BJ (cell line): ENCODE measurements around the gene CCL14. TPM values are rescaled to one million over a fixed set of nuclear protein-coding genes. Genes with fewer than 3 reads are reported as not detected.
"Not testable (repeated sequence)": the region's sequence is repeated elsewhere in the genome, so short reads cannot be mapped to it uniquely, and the experiment has no call there.

Experiments used
- CTCF ChIA-PET: fragments of 350-600 bp; formaldehyde crosslinking; extraction: SDS; loops from one replicate; lab custom pipeline; 2021; ENCODE audit warnings: antibody characterized with exemption, inconsistent platforms; lab: Yijun Ruan, JAX
- POLR2A ChIA-PET: fragments of 300-600 bp; sonication (Branson Sonifier 250); formaldehyde crosslinking; extraction: SDS; loops from one replicate; lab custom pipeline; 2021; ENCODE audit warnings: antibody characterized with exemption; lab: Charles Lee
- DNase-seq: peaks from one replicate; pipeline ENCODE4 v3.0.0-alpha.2; 2011; ENCODE audit warnings: low read depth
- H3K27me3 ChIP-seq: 2 replicates; pipeline ENCODE4 v1.6.0; 2011; ENCODE audit warnings: low read length; ENCODE audit not compliant: control insufficient read depth, insufficient read depth
- H3K36me3 ChIP-seq: 2 replicates; pipeline ENCODE4 v1.5.1; 2011; ENCODE audit warnings: low read length; ENCODE audit not compliant: control insufficient read depth, insufficient read depth
- H3K4me3 ChIP-seq: 2 replicates; pipeline ENCODE4 v1.5.1; 2011; ENCODE audit warnings: low read depth, mild to moderate bottlenecking, control low read depth, low read length
- CTCF ChIP-seq: IDR thresholded peaks from 2 replicates; pipeline ENCODE4 v1.5.1; 2011; ENCODE audit warnings: low read depth, mild to moderate bottlenecking, control low read depth, inconsistent platforms, low read length, moderate library complexity; ENCODE audit not compliant: insufficient read depth
- polyA plus RNA-seq: library from polyadenylated mRNA; depleted of rRNA; stranded (reverse); fragments of >200 nt; gene quantifications from 2 replicates; pipeline ENCODE4 v1.2.3, GENCODE V29; 2011

CCL14 gene
- polyA plus RNA-seq, 1 experiment: not detected

GRCh38 chr17:35944151-35944550 lies 42.4 kb downstream of the CCL14 start:
- no peak for TF ChIP-seq CTCF
- ChIA-PET POLR2A (no interaction called here), CTCF (interaction anchor here (1.4 kb wide), 1 partner anchor 205 kb away, joined by 4 read pairs; no protein-coding TSS in a partner anchor)
- no peak for DNase-seq
- no peak overlapping the region for H3K4me3 ChIP-seq
- H3K36me3 ChIP-seq: no peaks in the 10 kb centered on the region
- no peaks in the 10 kb centered on the region for H3K27me3 ChIP-seq

GRCh38 chr17:35943537-35943936 lies 43.0 kb downstream of the CCL14 start, which contains the start of gene LYZL6:
TSS of gene LYZL6 (minus strand) at chr17:35943713. CDS start at chr17:35939356, 4,357 bp downstream.
- TF ChIP-seq CTCF: no peak
- DNase-seq: no peak
- CTCF ChIA-PET: interaction anchor here (1.4 kb wide), 1 partner anchor 206 kb away, joined by 4 read pairs; no protein-coding TSS in a partner anchor

GRCh38 chr17:35942588-35943186 lies 43.8 kb downstream of the CCL14 start:
- no peaks in the 10 kb centered on the region for H3K27me3 ChIP-seq
- TF ChIP-seq CTCF: no peak
- ChIA-PET CTCF (interaction anchor here (1.3 to 1.4 kb wide), 2 partner anchors 93 to 207 kb away, joined by 4 read pairs; no protein-coding TSS in a partner anchor), POLR2A (no interaction called here)
- no peak overlapping the region for H3K4me3 ChIP-seq
- no peak for DNase-seq
- no peaks in the 10 kb centered on the region for H3K36me3 ChIP-seq

More at GRCh38 chr17:35943537-35943936, 43.0 kb downstream of the CCL14 start, which contains the start of gene LYZL6:
- H3K27me3 ChIP-seq: no peaks in the 10 kb centered on the region
- H3K36me3 ChIP-seq: no peaks in the 10 kb centered on the region
- POLR2A ChIA-PET: no interaction called here
- no peak within 1 kb of the TSS for H3K4me3 ChIP-seq

GRCh38 chr17:35938492-35938891 lies 48.0 kb downstream of the CCL14 start:
- CTCF ChIA-PET: interaction anchor here (1.3 to 1.5 kb wide), 2 partner anchors 9 to 10 kb away, joined by 3 to 4 read pairs; no protein-coding TSS in a partner anchor
- POLR2A ChIA-PET, H3K27me3 ChIP-seq, H3K36me3 ChIP-seq, DNase-seq, H3K4me3 ChIP-seq: not testable (repeated sequence)

- POLR2A ChIA-PET: no interaction called here
- Histone ChIP-seq H3K36me3 (no peaks in the 10 kb centered on the region), H3K27me3 (no peaks in the 10 kb centered on the region), H3K4me3 (no peak overlapping the region)
- DNase-seq: no peak
- CTCF ChIA-PET: no interaction called here
- TF ChIP-seq CTCF: no peak
Measured at GRCh38 chr17:35936063-35936462, 50.5 kb downstream of the CCL14 start.

GRCh38 chr17:35934760-35935159 lies 51.8 kb downstream of the CCL14 start:
- TF ChIP-seq CTCF: no peak

More at GRCh38 chr17:35934760-35935159, 51.8 kb downstream of the CCL14 start:
- no peaks in the 10 kb centered on the region for H3K27me3 ChIP-seq
- no peak overlapping the region for H3K4me3 ChIP-seq
- DNase-seq: no peak
- ChIA-PET POLR2A (no interaction called here), CTCF (no interaction called here)
- H3K36me3 ChIP-seq: no peaks in the 10 kb centered on the region
